ENCODE measurements around the gene ACTN2. TPM values are rescaled to one million over a fixed set of nuclear protein-coding genes. Genes with fewer than 3 reads are reported as not detected.
"Not testable (repeated sequence)": the region's sequence is repeated elsewhere in the genome, so short reads cannot be mapped to it uniquely, and the experiment has no call there.

The ACTN2 gene
- total RNA-seq, 4 donors from 2014 or later: 0.21 to 1.1 (median 0.65) TPM

DNA sequence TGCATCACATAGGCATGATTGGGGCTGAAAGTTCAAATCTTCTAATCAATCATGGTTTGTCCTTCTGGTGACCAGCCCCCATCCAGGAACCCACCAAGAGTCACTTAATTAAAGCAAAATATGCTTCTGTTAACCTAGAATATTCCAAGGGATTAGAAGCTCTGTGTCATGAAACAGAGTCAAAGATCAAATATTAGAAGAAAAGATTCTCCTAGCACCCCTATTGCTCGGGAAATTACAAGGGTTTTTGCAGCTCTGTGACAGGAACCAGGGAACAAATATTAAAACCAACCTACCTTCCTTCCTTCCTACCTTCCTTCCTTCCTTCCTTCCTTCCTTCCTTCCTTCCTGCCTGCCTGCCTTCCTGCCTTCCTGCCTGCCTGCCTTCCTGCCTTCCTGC, 31.8 kb upstream of the ACTN2 start:
- H3K36me3 ChIP-seq: no peaks in the 10 kb centered on the region
- no peak for DNase-seq (ENCODE audit: low spot score in 2 of 2)
- no peak for TF ChIP-seq POLR2A (IDR thresholded peaks at IDR 0.05)
- TF ChIP-seq EP300 (IDR thresholded peaks at IDR 0.05): no peak
- TF ChIP-seq, protein P1, sequence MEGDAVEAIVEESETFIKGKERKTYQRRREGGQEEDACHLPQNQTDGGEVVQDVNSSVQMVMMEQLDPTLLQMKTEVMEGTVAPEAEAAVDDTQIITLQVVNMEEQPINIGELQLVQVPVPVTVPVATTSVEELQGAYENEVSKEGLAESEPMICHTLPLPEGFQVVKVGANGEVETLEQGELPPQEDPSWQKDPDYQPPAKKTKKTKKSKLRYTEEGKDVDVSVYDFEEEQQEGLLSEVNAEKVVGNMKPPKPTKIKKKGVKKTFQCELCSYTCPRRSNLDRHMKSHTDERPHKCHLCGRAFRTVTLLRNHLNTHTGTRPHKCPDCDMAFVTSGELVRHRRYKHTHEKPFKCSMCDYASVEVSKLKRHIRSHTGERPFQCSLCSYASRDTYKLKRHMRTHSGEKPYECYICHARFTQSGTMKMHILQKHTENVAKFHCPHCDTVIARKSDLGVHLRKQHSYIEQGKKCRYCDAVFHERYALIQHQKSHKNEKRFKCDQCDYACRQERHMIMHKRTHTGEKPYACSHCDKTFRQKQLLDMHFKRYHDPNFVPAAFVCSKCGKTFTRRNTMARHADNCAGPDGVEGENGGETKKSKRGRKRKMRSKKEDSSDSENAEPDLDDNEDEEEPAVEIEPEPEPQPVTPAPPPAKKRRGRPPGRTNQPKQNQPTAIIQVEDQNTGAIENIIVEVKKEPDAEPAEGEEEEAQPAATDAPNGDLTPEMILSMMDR (IDR thresholded peaks at IDR 0.05): no peak
- H3K27me3 ChIP-seq: no peaks in the 10 kb centered on the region
- WGBS, 2 donors: 62 to 77% methylated on average over 1 of the region's 1 CpG
- H3K9me3 ChIP-seq: no peaks in the 10 kb centered on the region
- no peak overlapping the region for H3K27ac ChIP-seq
- H3K4me1 ChIP-seq: no peaks in the 10 kb centered on the region
- no peak overlapping the region for H3K4me3 ChIP-seq

DNA sequence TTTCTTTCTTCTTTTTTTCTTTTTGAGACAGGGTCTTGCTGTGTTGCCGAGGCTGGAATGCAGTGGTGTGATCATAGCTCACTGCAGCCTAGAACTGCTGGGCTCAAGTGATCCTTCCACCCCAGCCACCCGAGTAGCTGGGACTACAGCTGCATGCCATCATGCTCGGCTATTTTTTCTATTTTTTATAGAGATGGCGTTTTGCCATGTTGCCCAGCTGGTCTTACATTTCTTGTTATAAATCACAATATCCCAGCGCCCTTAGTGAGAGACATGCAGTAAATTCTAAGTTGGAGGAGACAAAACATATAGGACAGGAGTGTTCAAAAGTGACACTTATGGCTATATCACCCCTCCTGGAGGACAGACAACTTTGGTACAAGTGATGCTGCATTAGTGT, 31.3 kb upstream of the ACTN2 start:
- Histone ChIP-seq H3K27me3 (no peaks in the 10 kb centered on the region), H3K36me3 (no peaks in the 10 kb centered on the region), H3K4me1 (no peaks in the 10 kb centered on the region), H3K9me3 (no peaks in the 10 kb centered on the region), H3K4me3 (no peak overlapping the region), H3K27ac (no peak overlapping the region)
- TF ChIP-seq, protein P1 (IDR thresholded peaks at IDR 0.05): no peak
- TF ChIP-seq POLR2A (IDR thresholded peaks at IDR 0.05): no peak
- TF ChIP-seq EP300 (IDR thresholded peaks at IDR 0.05): no peak
- no peak for DNase-seq (ENCODE audit: low spot score in 2 of 2)
- WGBS, 2 donors: 30 to 51% methylated on average over 5 of the region's 5 CpGs

DNA sequence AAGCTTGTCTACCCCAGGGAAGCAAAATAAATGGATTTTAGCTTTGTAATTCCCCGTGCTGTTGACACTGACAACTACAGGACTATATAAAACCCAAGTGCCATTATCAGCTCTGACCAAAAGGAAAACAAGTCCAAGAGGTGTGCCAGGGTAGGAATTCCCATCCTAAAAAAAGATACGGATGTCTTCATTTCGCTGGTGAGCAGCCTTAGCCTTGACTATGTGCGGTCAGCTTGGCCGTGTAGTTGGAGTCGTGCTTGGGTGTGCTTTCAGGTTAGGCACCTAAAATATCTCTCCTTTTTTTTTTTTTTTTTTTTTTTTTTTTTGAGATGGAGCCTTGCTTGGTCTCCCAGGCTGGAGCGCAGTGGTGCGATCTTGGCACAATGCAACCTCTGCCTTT, 28.9 kb upstream of the ACTN2 start:
- no peak for DNase-seq (ENCODE audit: low spot score in 2 of 2)
- Histone ChIP-seq H3K4me3 (no peak overlapping the region), H3K36me3 (no peaks in the 10 kb centered on the region), H3K9me3 (no peaks in the 10 kb centered on the region), H3K27me3 (no peaks in the 10 kb centered on the region), H3K27ac (no peak overlapping the region), H3K4me1 (no peaks in the 10 kb centered on the region)
- TF ChIP-seq EP300 (IDR thresholded peaks at IDR 0.05) (no peak), POLR2A (IDR thresholded peaks at IDR 0.05) (no peak)
- TF ChIP-seq, protein P1 (IDR thresholded peaks at IDR 0.05): no peak
- WGBS, 2 donors: 91 to 94% methylated on average over 8 of the region's 8 CpGs

DNA sequence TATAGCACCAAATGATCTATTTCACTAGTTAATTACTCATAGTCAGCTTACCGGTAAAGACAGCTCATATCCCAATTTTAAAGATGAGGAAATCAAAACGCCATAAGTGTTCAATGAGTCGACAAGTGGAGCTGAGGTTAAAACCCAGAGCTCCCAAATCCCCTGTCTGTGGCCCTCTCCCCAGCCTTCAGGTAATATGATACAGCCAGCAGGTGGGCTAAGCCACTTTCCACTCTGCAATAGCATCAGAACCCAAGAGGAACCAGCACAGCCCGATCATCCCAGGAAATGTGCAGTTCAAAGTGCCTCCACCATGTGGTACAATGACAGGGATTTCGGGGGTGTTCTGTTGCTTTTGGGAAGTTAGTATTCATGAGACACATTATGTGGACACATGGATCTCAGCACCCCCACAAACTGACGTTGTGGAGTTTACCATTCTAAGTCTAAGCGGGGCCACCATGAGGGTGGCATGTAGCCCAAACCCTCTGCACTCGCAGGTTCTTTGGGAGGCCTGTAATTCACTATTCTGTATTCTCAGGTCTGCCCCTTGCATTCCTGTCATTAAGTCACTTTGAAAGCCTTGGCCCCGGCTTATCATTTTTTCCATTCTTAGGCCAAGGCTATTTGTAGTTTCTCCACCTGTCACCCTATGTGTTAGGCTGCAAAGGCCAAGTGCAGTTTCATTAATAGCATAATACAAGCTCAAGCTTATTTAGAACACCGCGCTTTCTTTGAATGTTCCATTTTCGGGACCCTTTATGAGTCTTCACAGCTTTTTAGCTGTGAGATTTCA, 26.3 kb upstream of the ACTN2 start:
- no peak for DNase-seq (ENCODE audit: low spot score in 2 of 2)
- 77 to 83% methylated on average over 12 of the region's 12 CpGs for WGBS, 2 donors
- no peaks in the 10 kb centered on the region for H3K27me3 ChIP-seq
- no peak overlapping the region for H3K4me3 ChIP-seq
- no peak overlapping the region for H3K27ac ChIP-seq
- H3K9me3 ChIP-seq: no peaks in the 10 kb centered on the region
- H3K36me3 ChIP-seq: no peaks in the 10 kb centered on the region
- H3K4me1 ChIP-seq: no peaks in the 10 kb centered on the region
- no peak for TF ChIP-seq POLR2A (IDR thresholded peaks at IDR 0.05)
- TF ChIP-seq, protein P1 (IDR thresholded peaks at IDR 0.05): no peak
- TF ChIP-seq EP300 (IDR thresholded peaks at IDR 0.05): no peak

DNA sequence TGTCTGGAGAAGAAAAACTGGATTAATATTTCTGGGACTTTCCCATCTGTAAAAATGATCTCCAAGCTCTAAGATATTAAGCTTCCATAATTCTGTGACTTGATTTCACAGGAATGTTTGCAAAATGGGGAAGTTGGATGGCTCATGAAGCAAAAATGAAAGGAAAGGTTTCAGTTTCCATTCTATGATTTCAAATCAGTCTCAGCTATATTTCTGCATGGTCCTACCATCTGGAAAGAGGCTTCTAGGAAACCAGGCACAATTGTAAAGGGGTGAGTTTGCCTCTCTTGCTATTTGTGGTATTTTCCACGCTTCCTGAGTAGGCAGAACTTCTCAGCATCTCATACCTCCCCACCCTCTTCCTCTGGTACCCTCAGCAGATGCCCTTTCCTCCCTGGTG, 22.4 kb upstream of the ACTN2 start:
- DNase-seq (ENCODE audit: low spot score in 2 of 2): no peak
- WGBS, 2 donors: 48 to 71% methylated on average over 1 of the region's 1 CpG
- Histone ChIP-seq H3K4me3 (no peak overlapping the region), H3K27ac (no peak overlapping the region), H3K9me3 (no peaks in the 10 kb centered on the region), H3K4me1 (no peaks in the 10 kb centered on the region), H3K27me3 (no peaks in the 10 kb centered on the region), H3K36me3 (no peaks in the 10 kb centered on the region)
- TF ChIP-seq EP300 (IDR thresholded peaks at IDR 0.05) (no peak), POLR2A (IDR thresholded peaks at IDR 0.05) (no peak)
- TF ChIP-seq, protein P1 (IDR thresholded peaks at IDR 0.05): no peak

DNA sequence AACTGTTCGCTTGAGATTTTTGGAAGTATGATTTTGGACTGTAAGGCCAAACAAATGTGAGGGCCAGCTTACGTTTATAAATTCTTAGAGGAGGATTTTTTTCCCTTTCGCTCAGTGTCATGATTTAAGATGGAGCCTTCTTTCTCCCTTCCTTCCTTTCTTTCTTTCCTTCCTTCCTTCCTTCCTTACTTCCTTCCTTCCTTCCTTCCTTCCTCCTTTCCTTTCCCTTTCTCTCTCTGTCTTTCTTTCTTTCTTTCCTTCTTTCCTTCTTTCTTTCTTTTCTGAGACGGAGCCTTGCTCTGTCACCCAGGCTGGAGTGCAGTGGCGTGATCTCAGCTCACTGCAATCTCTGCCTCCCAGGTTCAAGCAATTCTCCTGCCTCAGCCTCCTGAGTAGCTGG, 17.4 kb upstream of the ACTN2 start:
- not testable (repeated sequence) for H3K27me3 ChIP-seq; H3K4me3 ChIP-seq; DNase-seq (ENCODE audit: low spot score in 2 of 2); H3K36me3 ChIP-seq; H3K4me1 ChIP-seq; H3K9me3 ChIP-seq; H3K27ac ChIP-seq
- 86 to 94% methylated on average over 5 of the region's 5 CpGs for WGBS, 2 donors

All from tibial nerve (tissue), 4 donors.